GM18517 (cell line): ENCODE measurements around the gene HERC2.

Experiments
- ATAC-seq: cut with Tn5 transposase; IDR thresholded peaks from one replicate; pipeline ENCODE4 v1.9.1; 2021; ENCODE audit warnings: mild to moderate bottlenecking, moderate library complexity; ENCODE audit not compliant: unreplicated experiment

Gene HERC2

GRCh38 chr15:28099555-28100140, 222.3 kb downstream of the HERC2 start:
- ATAC-seq: no peak

- ATAC-seq: no peak
Measured at GRCh38 chr15:28098766-28099554, 223.0 kb downstream of the HERC2 start, which contains the start of gene OCA2. Gene OCA2, minus strand, starts transcription at chr15:28099315. Its CDS starts 17,441 bp downstream, at chr15:28081874.

GRCh38 chr15:28098360-28098765, 223.6 kb downstream of the HERC2 start:
- ATAC-seq: no peak

- no peak for ATAC-seq
Measured at GRCh38 chr15:28097656-28098359, 224.2 kb downstream of the HERC2 start.

- no peak for ATAC-seq
Measured at GRCh38 chr15:28096670-28097431, 225.1 kb downstream of the HERC2 start.

GRCh38 chr15:28096411-28096669, 225.6 kb downstream of the HERC2 start:
- ATAC-seq: no peak

GRCh38 chr15:28094732-28095521, 227.1 kb downstream of the HERC2 start:
- ATAC-seq: no peak

GRCh38 chr15:28093752-28094535, 228.0 kb downstream of the HERC2 start:
- ATAC-seq: no peak

GRCh38 chr15:28091313-28091712, 230.7 kb downstream of the HERC2 start:
- no peak for ATAC-seq

GRCh38 chr15:28086175-28086703, 235.7 kb downstream of the HERC2 start:
- ATAC-seq: peak; percentile 84

- ATAC-seq: peak; percentile 16
Measured at GRCh38 chr15:28085489-28086174, 236.3 kb downstream of the HERC2 start.

GRCh38 chr15:28084547-28084946, 237.4 kb downstream of the HERC2 start:
- ATAC-seq: no peak

- no peak for ATAC-seq
Measured at GRCh38 chr15:28082891-28083684, 238.9 kb downstream of the HERC2 start.

GRCh38 chr15:28081594-28081993, 240.4 kb downstream of the HERC2 start:
- ATAC-seq: no peak

- no peak for ATAC-seq
Measured at GRCh38 chr15:28080386-28080785, 241.6 kb downstream of the HERC2 start.

- ATAC-seq: no peak
Measured at GRCh38 chr15:28079313-28079969, 242.5 kb downstream of the HERC2 start.

GRCh38 chr15:28078191-28078719, 243.7 kb downstream of the HERC2 start:
- no peak for ATAC-seq
